SK-N-MC (cell line): ENCODE measurements around the gene KCNF1.

Experiments used
- EZH2 ChIP-seq: fragments of 200-600 bp; sonication (generic); IDR thresholded peaks from one replicate; pipeline ENCODE4 v1.6.1; 2017; ENCODE audit warnings: antibody characterized with exemption
- POLR2AphosphoS5 ChIP-seq: IDR thresholded peaks from 2 replicates; pipeline ENCODE4 v1.6.1; 2012; ENCODE audit warnings: mild to moderate bottlenecking, low read depth, low read length, borderline replicate concordance

DNA sequence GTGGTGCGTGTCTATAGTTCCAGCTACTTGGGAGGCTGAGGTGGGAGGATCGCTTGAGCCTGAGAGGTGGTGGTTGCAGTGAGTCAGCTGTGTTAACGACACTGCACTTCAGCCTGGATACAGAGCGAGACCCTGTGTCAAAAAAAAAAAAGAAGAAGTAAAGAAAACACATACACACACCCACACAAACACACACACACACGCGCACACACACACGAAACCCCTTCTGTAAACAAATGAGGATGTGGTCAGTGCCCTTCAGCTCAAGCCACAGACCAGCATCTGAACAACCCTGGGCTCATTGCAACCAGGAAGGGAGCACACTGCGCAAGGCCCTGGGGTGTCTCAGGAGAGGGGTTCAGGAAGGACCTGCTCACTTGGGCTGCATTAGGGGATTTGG lies 47.9 kb upstream of the KCNF1 start:
- TF ChIP-seq EZH2 (no peak), POLR2AphosphoS5 (no peak)
